T-helper 9 cell (primary cell): ENCODE results near the gene MYO7A.

Source experiments
- DNase-seq: peaks from one replicate; pipeline ENCODE4 v3.0.0-alpha.2; 2020

The MYO7A gene

GRCh38 chr11:77202941-77203900 is 75.2 kb downstream of the MYO7A start:
- DNase-seq, result no peak

- DNase-seq, result no peak
Observed at GRCh38 chr11:77203901-77204753, 76.1 kb downstream of the MYO7A start.

- DNase-seq, result no peak
Observed at GRCh38 chr11:77204754-77205466, 76.9 kb downstream of the MYO7A start.

GRCh38 chr11:77205467-77206263 is 77.6 kb downstream of the MYO7A start:
- no peak for DNase-seq

- no peak for DNase-seq
Observed at GRCh38 chr11:77206264-77207018, 78.4 kb downstream of the MYO7A start.

GRCh38 chr11:77207019-77207485 is 79.0 kb downstream of the MYO7A start:
- DNase-seq, result no peak

GRCh38 chr11:77207618-77208313 is 79.7 kb downstream of the MYO7A start:
- no peak for DNase-seq

- DNase-seq, result no peak
Observed at GRCh38 chr11:77208535-77208934, 80.5 kb downstream of the MYO7A start.

GRCh38 chr11:77209663-77210062 is 81.6 kb downstream of the MYO7A start:
- DNase-seq, result no peak

GRCh38 chr11:77211040-77211451 is 83.0 kb downstream of the MYO7A start:
- no peak for DNase-seq

GRCh38 chr11:77211594-77212251 is 83.7 kb downstream of the MYO7A start:
- DNase-seq, result no peak

GRCh38 chr11:77212314-77213007 is 84.4 kb downstream of the MYO7A start:
- DNase-seq, result no peak

GRCh38 chr11:77213029-77213579 is 85.1 kb downstream of the MYO7A start:
- DNase-seq, result no peak

GRCh38 chr11:77213589-77214428 is 85.8 kb downstream of the MYO7A start:
- no peak for DNase-seq

- no peak for DNase-seq
Observed at GRCh38 chr11:77214557-77214956, 86.5 kb downstream of the MYO7A start.

GRCh38 chr11:77215106-77215505 is 87.1 kb downstream of the MYO7A start:
- DNase-seq, result no peak

GRCh38 chr11:77217156-77217555 is 89.1 kb downstream of the MYO7A start:
- no peak for DNase-seq

- no peak for DNase-seq
Observed at GRCh38 chr11:77223797-77224196, 95.8 kb downstream of the MYO7A start.
